K562 (cell line): ENCODE results near the gene JPH4. TPM values are rescaled to one million over a fixed set of nuclear protein-coding genes. Genes with fewer than 3 reads are reported as not detected.

Experiments used
- ATAC-seq: fragments of 200-7000 bp; cut with Tn5 transposase; 3 replicates; pipeline ENCODE4 v1.9.1; 2020; ENCODE audit warnings: moderate library complexity
- BruUV-seq: library from RNA; stranded (reverse); fragments of 400-500 nt; replicated peaks from 2 replicates; lab custom pipeline; 2021; lab: Mats Ljungman, UMichigan
- CTCF ChIA-PET: fragments of 300-600 bp; formaldehyde crosslinking; extraction: SDS; loops from one replicate; lab custom pipeline; 2021; ENCODE audit warnings: low intra/inter-chr PET ratio; lab: Yijun Ruan, JAX
- POLR2A ChIA-PET: fragments of 300-600, 350-650 bp; sonication (Branson Sonifier 250); formaldehyde crosslinking; extraction: SDS; loops from one replicate; lab custom pipeline; 2021; ENCODE audit warnings: antibody characterized with exemption, inconsistent platforms; lab: Yijun Ruan, JAX
- DNase-seq, 4 experiments: peaks; one replicate each; pipeline versions ENCODE4 v3.0.0 to v3.0.0-alpha.2; 2011 to 2018; ENCODE audit warnings: low spot score in 3 of 4, mixed read lengths in 3 of 4; ENCODE audit errors: extremely low read depth in 1 of 4
- FAIRE-seq: peaks from 2 replicates; lab custom pipeline; 2011; peaks lifted over from hg19 to GRCh38; lab: Jason Lieb, UNC
- H2AFZ ChIP-seq: 2 replicates; pipeline ENCODE4 v1.6.0; 2011; ENCODE audit warnings: low read depth, low read length, control low read depth, inconsistent platforms
- H3K27ac ChIP-seq: fragments of 200-600 bp; 3 replicates; pipeline ENCODE4 v1.8.0; 2011; ENCODE audit warnings: low read depth, mild to moderate bottlenecking, control low read depth, inconsistent platforms, low read length, moderate library complexity, mixed read lengths; ENCODE audit errors: extremely low read depth
- H3K27me3 ChIP-seq, 2 experiments: fragments of 300-600 bp in 1 of 2; 2 replicates in 1 of 2; 3 replicates in 1 of 2; pipeline versions ENCODE4 v1.6.0 to v1.8.0; 2011; ENCODE audit warnings: inconsistent platforms in 2 of 2, low read length in 2 of 2, mild to moderate bottlenecking in 1 of 2, mixed read lengths in 1 of 2, moderate library complexity in 1 of 2; ENCODE audit not compliant: control insufficient read depth in 2 of 2, insufficient read depth in 2 of 2
- H3K36me3 ChIP-seq: fragments of 300-600 bp; 3 replicates; pipeline ENCODE4 v1.8.0; 2011; ENCODE audit warnings: mild to moderate bottlenecking, low read length, inconsistent platforms; ENCODE audit not compliant: control insufficient read depth, insufficient read depth
- H3K4me1 ChIP-seq, 2 experiments: fragments of 200-600 bp in 1 of 2; replicated peaks in 1 of 2; 2 replicates in 1 of 2; 3 replicates in 1 of 2; pipeline versions ENCODE4 v1.5.1 to v1.8.0; 2011; ENCODE audit warnings: inconsistent platforms in 2 of 2, low read length in 2 of 2, mild to moderate bottlenecking in 1 of 2, mixed read lengths in 1 of 2, moderate library complexity in 1 of 2; ENCODE audit not compliant: control insufficient read depth in 2 of 2, insufficient read depth in 2 of 2
- H3K4me2 ChIP-seq: 2 replicates; pipeline ENCODE4 v1.6.1; 2011; ENCODE audit warnings: low read length, control low read depth, inconsistent platforms, mixed read lengths; ENCODE audit not compliant: insufficient read depth
- H3K4me3 ChIP-seq: fragments of 200-600 bp; sonication (generic), shearing (Covaris generic); 2 replicates; pipeline ENCODE4 v1.5.1; 2016; ENCODE audit warnings: control low read depth, inconsistent platforms
- H3K79me2 ChIP-seq: fragments of 200-600 bp; 3 replicates; pipeline ENCODE4 v1.8.0; 2011; ENCODE audit warnings: low read length, inconsistent platforms; ENCODE audit not compliant: control insufficient read depth, insufficient read depth
- H3K9ac ChIP-seq, 2 experiments: 2 replicates each; pipeline versions ENCODE4 v1.6.0 to v1.6.1; 2011; ENCODE audit warnings: low read depth in 2 of 2, low read length in 2 of 2, control low read depth in 1 of 2, inconsistent platforms in 1 of 2, mild to moderate bottlenecking in 1 of 2, mixed read lengths in 1 of 2; ENCODE audit not compliant: insufficient read depth in 1 of 2
- H3K9me1 ChIP-seq: one replicate; pipeline ENCODE4 v1.6.0; 2011; ENCODE audit warnings: inconsistent platforms, mild to moderate bottlenecking, low read length, moderate library complexity; ENCODE audit not compliant: control insufficient read depth, insufficient read depth
- H3K9me3 ChIP-seq: replicated peaks from 2 replicates; pipeline ENCODE4 v1.5.1; 2011; ENCODE audit warnings: low read depth, low read length, inconsistent platforms; ENCODE audit not compliant: control insufficient read depth, insufficient read depth
- H4K20me1 ChIP-seq: replicated peaks from 2 replicates; pipeline ENCODE4 v1.6.1; 2011; ENCODE audit warnings: low read length, inconsistent platforms, mixed read lengths; ENCODE audit not compliant: control insufficient read depth, insufficient read depth
- EWSR1 ChIP-seq: fragments of 450-650 bp; IDR thresholded peaks from 2 replicates; pipeline ENCODE4 v1.6.1; 2018; ENCODE audit warnings: borderline replicate concordance, mild to moderate bottlenecking, low read depth, moderate library complexity; ENCODE audit not compliant: partially characterized antibody
- HIVEP1 ChIP-seq: fragments of 250-450 bp; sonication (Bioruptor Pico); IDR thresholded peaks from 2 replicates; pipeline ENCODE4 v1.4.0; 2020; ENCODE audit warnings: mild to moderate bottlenecking
- KAT8 ChIP-seq: fragments of 450-650 bp; IDR thresholded peaks from 2 replicates; pipeline ENCODE4 v1.6.1; 2016; ENCODE audit warnings: low read depth, mild to moderate bottlenecking
- KLF13 ChIP-seq: fragments of 450-650 bp; IDR thresholded peaks from 2 replicates; pipeline ENCODE4 v1.6.1; 2016; ENCODE audit warnings: missing genetic modification characterization, low read depth, mild to moderate bottlenecking, missing compliant biosample characterization, moderate library complexity, borderline replicate concordance
- NFE2L1 ChIP-seq: fragments of 450-650 bp; IDR thresholded peaks from 2 replicates; pipeline ENCODE4 v1.6.1; 2016; ENCODE audit warnings: missing genetic modification characterization, low read depth, mild to moderate bottlenecking, missing compliant biosample characterization, moderate library complexity, borderline replicate concordance
- SLC30A9 ChIP-seq: fragments of 250-450 bp; sonication (Bioruptor Pico); IDR thresholded peaks from 2 replicates; pipeline ENCODE4 v1.8.0; 2022; ENCODE audit warnings: mild to moderate bottlenecking, moderate library complexity
- SRSF7 ChIP-seq: fragments of 200-400 bp; formaldehyde crosslinking; optimal IDR thresholded peaks from 2 replicates; pipeline ENCODE3; 2017; ENCODE audit warnings: mild to moderate bottlenecking, low read depth, low read length
- TAL1 ChIP-seq: fragments of 450-650 bp; IDR thresholded peaks from 2 replicates; pipeline ENCODE4 v1.6.1; 2016; ENCODE audit warnings: mild to moderate bottlenecking
- ZNF197 ChIP-seq: fragments of 200-800 bp; sonication (Bioruptor generic); IDR thresholded peaks from 2 replicates; pipeline ENCODE4 v1.6.1; 2016; ENCODE audit warnings: low read depth, missing genetic modification characterization, missing compliant biosample characterization
- WGBS: fragments of 100-300 bp; shearing (Covaris generic); methylation state at CpG from one replicate; pipeline ENCODE4 v1.1.6; 2016; ENCODE audit warnings: low coverage, mixed read lengths; ENCODE audit not compliant: insufficient coverage; ENCODE audit errors: missing lambda C conversion rate; 5-methylcytosine and 5-hydroxymethylcytosine counted together
- in situ Hi-C: fragments of 300-500 bp; cut with MboI; formaldehyde crosslinking; loops from 4 replicates; pipeline ENCODE4 v1.15.0; 2018; ENCODE audit warnings: inconsistent platforms, mixed read lengths
- intact Hi-C: fragments of 100-400 bp; cut with micrococcal nuclease; formaldehyde crosslinking; loops from 2 replicates; pipeline ENCODE4 v1.14.2; 2022
- polyA plus RNA-seq, 8 experiments: library from polyadenylated mRNA; depleted of rRNA in 4 of 8; stranded (reverse) in 5 of 8; unstranded in 3 of 8; fragments of >200 nt; fragmentation: Nextera tagmentation in 2 of 8; fragmentation: Illumina TruSeq in 1 of 8; extraction: Ambion mirVana in 2 of 8; extraction: Trizol in 1 of 8; gene quantifications; 2 replicates each; pipeline versions ENCODE4 v1.2.1 to v1.2.3, GENCODE V29; 2011 to 2014; ENCODE audit warnings: inconsistent platforms in 1 of 8, missing spikeins in 1 of 8
- total RNA-seq, 7 experiments: library from RNA; depleted of rRNA in 6 of 7; stranded (reverse); fragments of >200 nt in 6 of 7; fragmentation: Illumina TruSeq in 2 of 7; extraction: Trizol in 2 of 7; gene quantifications; 2 replicates each; pipeline versions ENCODE4 v1.2.1 to v1.2.3, GENCODE V29; 2011 to 2021; ENCODE audit warnings: low replicate concordance in 1 of 7
- TF ChIP-seq, protein P1 (sequence below): fragments of 450-650 bp; formaldehyde crosslinking; IDR thresholded peaks from 2 replicates; pipeline ENCODE4 v1.4.0; 2022; ENCODE audit warnings: missing genetic modification characterization
- TF ChIP-seq, protein P2 (sequence below): sonication (generic); formaldehyde crosslinking; IDR thresholded peaks from 2 replicates; pipeline ENCODE4 v1.8.0; 2022; ENCODE audit warnings: mild to moderate bottlenecking, missing genetic modification reagents
- TF ChIP-seq, protein P3 (sequence below): fragments of 450-650 bp; IDR thresholded peaks from 2 replicates; pipeline ENCODE4 v1.6.1; 2017; ENCODE audit warnings: antibody characterized with exemption
- TF ChIP-seq, protein P4 (sequence below): fragments of 250-450 bp; sonication (Bioruptor Pico); IDR thresholded peaks from 2 replicates; pipeline ENCODE4 v1.8.0; 2022; ENCODE audit warnings: moderate library complexity, mild to moderate bottlenecking, inconsistent platforms
- TF ChIP-seq, protein P5 (sequence below): IDR thresholded peaks from 2 replicates; pipeline ENCODE4 v1.6.1; 2016; ENCODE audit warnings: missing genetic modification characterization, missing compliant biosample characterization

Gene JPH4
- total and polyA plus RNA-seq, 9 of the 15 experiments (the other 6 are each of a cell fraction or from before 2014, with no cell fraction given): 0.04 to 0.13 (median 0.06) TPM; not detected in 5

DNA sequence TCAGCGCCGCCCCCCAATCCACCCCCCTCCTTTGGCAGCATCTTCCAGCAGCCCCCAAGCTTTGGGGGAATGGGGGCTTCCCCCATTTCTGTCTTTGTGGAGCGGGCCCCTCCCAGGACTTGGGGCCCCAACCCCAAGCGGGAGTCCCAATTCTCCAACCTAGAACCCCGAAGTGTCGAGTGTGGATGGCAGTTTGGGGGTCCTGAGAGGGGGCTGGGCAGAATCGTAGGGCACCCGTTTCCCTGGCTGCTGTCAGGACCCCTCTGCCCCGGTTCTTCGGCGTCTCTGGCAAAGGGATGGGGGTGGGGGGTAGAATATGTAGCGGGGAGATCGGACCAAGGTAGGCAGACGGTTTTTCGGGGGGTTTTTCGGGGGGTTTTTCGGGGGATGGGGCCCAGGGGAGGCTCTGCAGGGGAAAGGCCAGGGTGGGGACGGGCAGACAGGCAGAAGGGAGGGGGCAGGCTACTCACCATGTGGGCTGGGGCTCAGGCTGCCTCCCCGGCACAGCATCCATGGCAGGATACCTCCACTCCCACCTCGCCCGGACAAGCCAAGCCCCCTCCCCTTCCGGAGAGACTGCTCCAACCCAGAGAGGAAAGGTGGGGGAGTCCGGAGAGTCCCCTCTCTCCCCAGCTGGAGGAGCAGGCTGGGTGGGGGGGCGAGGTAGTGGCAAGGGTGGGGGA lies 739 bp downstream of the JPH4 start:
- Histone ChIP-seq H3K9ac (no peak overlapping the region), H2AFZ (no peak overlapping the region), H3K79me2 (no peaks in the 10 kb centered on the region), H3K27me3 (no peaks in the 10 kb centered on the region), H3K27ac (no peak overlapping the region), H3K4me3 (no peak overlapping the region), H3K4me2 (no peak overlapping the region), H3K36me3 (no peaks in the 10 kb centered on the region), H3K9me1 (no peaks in the 10 kb centered on the region), H3K4me1 (peaks cover 0 to 7% of the 10 kb centered on the region in 2 experiments; a peak in 3 of 5 replicates), H4K20me1 (no peaks in the 10 kb centered on the region), H3K9me3 (no peaks in the 10 kb centered on the region)
- no peak for ATAC-seq
- FAIRE-seq: no peak
- BruUV-seq: no TSS peak
- POLR2A ChIA-PET: no interaction called here
- CTCF ChIA-PET: no interaction called here
- intact Hi-C loops: no loop called here
- in situ Hi-C loops: no loop called here
- DNase-seq: no peak
- WGBS: 7% methylated on average over 6 of the region's 24 CpGs
- TF ChIP-seq, protein P1, sequence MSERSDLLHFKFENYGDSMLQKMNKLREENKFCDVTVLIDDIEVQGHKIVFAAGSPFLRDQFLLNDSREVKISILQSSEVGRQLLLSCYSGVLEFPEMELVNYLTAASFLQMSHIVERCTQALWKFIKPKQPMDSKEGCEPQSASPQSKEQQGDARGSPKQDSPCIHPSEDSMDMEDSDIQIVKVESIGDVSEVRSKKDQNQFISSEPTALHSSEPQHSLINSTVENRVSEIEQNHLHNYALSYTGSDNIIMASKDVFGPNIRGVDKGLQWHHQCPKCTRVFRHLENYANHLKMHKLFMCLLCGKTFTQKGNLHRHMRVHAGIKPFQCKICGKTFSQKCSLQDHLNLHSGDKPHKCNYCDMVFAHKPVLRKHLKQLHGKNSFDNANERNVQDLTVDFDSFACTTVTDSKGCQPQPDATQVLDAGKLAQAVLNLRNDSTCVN (CRISPR knock-in tag): no peak
- TF ChIP-seq HIVEP1 (CRISPR knock-in tag): no peak
- no peak for TF ChIP-seq KLF13
- no peak for TF ChIP-seq NFE2L1 (tag)
- TF ChIP-seq KAT8: no peak
- TF ChIP-seq, protein P2, sequence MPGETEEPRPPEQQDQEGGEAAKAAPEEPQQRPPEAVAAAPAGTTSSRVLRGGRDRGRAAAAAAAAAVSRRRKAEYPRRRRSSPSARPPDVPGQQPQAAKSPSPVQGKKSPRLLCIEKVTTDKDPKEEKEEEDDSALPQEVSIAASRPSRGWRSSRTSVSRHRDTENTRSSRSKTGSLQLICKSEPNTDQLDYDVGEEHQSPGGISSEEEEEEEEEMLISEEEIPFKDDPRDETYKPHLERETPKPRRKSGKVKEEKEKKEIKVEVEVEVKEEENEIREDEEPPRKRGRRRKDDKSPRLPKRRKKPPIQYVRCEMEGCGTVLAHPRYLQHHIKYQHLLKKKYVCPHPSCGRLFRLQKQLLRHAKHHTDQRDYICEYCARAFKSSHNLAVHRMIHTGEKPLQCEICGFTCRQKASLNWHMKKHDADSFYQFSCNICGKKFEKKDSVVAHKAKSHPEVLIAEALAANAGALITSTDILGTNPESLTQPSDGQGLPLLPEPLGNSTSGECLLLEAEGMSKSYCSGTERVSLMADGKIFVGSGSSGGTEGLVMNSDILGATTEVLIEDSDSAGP (CRISPR knock-in tag): no peak
- TF ChIP-seq SRSF7: no peak
- TF ChIP-seq ZNF197: no peak
- TF ChIP-seq, protein P3, sequence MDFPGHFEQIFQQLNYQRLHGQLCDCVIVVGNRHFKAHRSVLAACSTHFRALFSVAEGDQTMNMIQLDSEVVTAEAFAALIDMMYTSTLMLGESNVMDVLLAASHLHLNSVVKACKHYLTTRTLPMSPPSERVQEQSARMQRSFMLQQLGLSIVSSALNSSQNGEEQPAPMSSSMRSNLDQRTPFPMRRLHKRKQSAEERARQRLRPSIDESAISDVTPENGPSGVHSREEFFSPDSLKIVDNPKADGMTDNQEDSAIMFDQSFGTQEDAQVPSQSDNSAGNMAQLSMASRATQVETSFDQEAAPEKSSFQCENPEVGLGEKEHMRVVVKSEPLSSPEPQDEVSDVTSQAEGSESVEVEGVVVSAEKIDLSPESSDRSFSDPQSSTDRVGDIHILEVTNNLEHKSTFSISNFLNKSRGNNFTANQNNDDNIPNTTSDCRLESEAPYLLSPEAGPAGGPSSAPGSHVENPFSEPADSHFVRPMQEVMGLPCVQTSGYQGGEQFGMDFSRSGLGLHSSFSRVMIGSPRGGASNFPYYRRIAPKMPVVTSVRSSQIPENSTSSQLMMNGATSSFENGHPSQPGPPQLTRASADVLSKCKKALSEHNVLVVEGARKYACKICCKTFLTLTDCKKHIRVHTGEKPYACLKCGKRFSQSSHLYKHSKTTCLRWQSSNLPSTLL: no peak
- TF ChIP-seq TAL1: no peak
- TF ChIP-seq, protein P4, sequence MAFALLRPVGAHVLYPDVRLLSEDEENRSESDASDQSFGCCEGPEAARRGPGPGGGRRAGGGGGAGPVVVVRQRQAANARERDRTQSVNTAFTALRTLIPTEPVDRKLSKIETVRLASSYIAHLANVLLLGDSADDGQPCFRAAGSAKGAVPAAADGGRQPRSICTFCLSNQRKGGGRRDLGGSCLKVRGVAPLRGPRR: no peak
- TF ChIP-seq SLC30A9 (CRISPR knock-in tag): no peak
- TF ChIP-seq, protein P5, sequence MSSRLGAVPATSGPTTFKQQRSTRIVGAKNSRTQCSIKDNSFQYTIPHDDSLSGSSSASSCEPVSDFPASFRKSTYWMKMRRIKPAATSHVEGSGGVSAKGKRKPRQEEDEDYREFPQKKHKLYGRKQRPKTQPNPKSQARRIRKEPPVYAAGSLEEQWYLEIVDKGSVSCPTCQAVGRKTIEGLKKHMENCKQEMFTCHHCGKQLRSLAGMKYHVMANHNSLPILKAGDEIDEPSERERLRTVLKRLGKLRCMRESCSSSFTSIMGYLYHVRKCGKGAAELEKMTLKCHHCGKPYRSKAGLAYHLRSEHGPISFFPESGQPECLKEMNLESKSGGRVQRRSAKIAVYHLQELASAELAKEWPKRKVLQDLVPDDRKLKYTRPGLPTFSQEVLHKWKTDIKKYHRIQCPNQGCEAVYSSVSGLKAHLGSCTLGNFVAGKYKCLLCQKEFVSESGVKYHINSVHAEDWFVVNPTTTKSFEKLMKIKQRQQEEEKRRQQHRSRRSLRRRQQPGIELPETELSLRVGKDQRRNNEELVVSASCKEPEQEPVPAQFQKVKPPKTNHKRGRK: no peak
- TF ChIP-seq EWSR1: no peak
